Stomach smooth muscle (tissue), 2 donors: ENCODE data around the gene ABCA4.

Experiments used
- H3K27ac ChIP-seq: one replicate; pipeline ENCODE4 v1.7.0; 2013; ENCODE audit warnings: mild to moderate bottlenecking, low read length, inconsistent platforms
- H3K27me3 ChIP-seq, 2 donors: one replicate each; pipeline ENCODE4 v1.7.0; 2013; ENCODE audit warnings: low read length in 2 of 2; ENCODE audit not compliant: insufficient read depth in 2 of 2, control insufficient read depth in 1 of 2
- H3K36me3 ChIP-seq, 2 donors: one replicate each; pipeline ENCODE4 v1.7.0; 2013; ENCODE audit warnings: low read length in 2 of 2; ENCODE audit not compliant: control insufficient read depth in 2 of 2, insufficient read depth in 2 of 2
- H3K4me1 ChIP-seq: one replicate; pipeline ENCODE4 v1.7.0; 2013; ENCODE audit warnings: low read length; ENCODE audit not compliant: control insufficient read depth, insufficient read depth
- H3K4me3 ChIP-seq, 2 donors: one replicate each; pipeline ENCODE4 v1.7.0; 2013; ENCODE audit warnings: low read length in 2 of 2
- H3K9ac ChIP-seq, 2 donors: one replicate each; pipeline ENCODE4 v1.7.0; 2013; ENCODE audit warnings: low read length in 2 of 2, mild to moderate bottlenecking in 1 of 2
- H3K9me3 ChIP-seq, 2 donors: one replicate each; pipeline ENCODE4 v1.7.0; 2013; ENCODE audit warnings: low read length in 2 of 2; ENCODE audit not compliant: control insufficient read depth in 2 of 2
- donor health status: healthy.
- donor health status: Pancreatic carcinoma.

Gene ABCA4

GRCh38 chr1:94068096-94068998 lies 52.6 kb downstream of the ABCA4 start:
- H3K27me3 ChIP-seq, result no peaks in the 10 kb centered on the region
- peak overlapping the region; percentile 24 for H3K27ac ChIP-seq
- no peak overlapping the region for H3K9ac ChIP-seq
- H3K4me1 ChIP-seq, result peaks cover 15% of the 10 kb centered on the region
- H3K9me3 ChIP-seq, result no peaks in the 10 kb centered on the region
- H3K4me3 ChIP-seq, result no peak overlapping the region
- no peaks in the 10 kb centered on the region for H3K36me3 ChIP-seq

GRCh38 chr1:94067196-94067595 lies 53.8 kb downstream of the ABCA4 start:
- H3K4me3 ChIP-seq, result no peak overlapping the region
- no peak overlapping the region for H3K9ac ChIP-seq
- no peaks in the 10 kb centered on the region for H3K36me3 ChIP-seq
- no peaks in the 10 kb centered on the region for H3K9me3 ChIP-seq
- no peak overlapping the region for H3K27ac ChIP-seq
- H3K27me3 ChIP-seq, result no peaks in the 10 kb centered on the region
- H3K4me1 ChIP-seq, result peaks cover 15% of the 10 kb centered on the region

GRCh38 chr1:94063379-94063778 lies 57.6 kb downstream of the ABCA4 start:
- no peaks in the 10 kb centered on the region for H3K9me3 ChIP-seq
- no peaks in the 10 kb centered on the region for H3K27me3 ChIP-seq
- H3K9ac ChIP-seq, result no peak overlapping the region
- H3K27ac ChIP-seq, result no peak overlapping the region
- H3K4me3 ChIP-seq, result no peak overlapping the region
- peaks cover 8% of the 10 kb centered on the region for H3K4me1 ChIP-seq
- H3K36me3 ChIP-seq, result no peaks in the 10 kb centered on the region

GRCh38 chr1:94061513-94062443 lies 59.2 kb downstream of the ABCA4 start:
- H3K27ac ChIP-seq, result no peak overlapping the region
- no peak overlapping the region for H3K4me3 ChIP-seq
- no peaks in the 10 kb centered on the region for H3K36me3 ChIP-seq
- no peaks in the 10 kb centered on the region for H3K9me3 ChIP-seq
- H3K4me1 ChIP-seq, result peaks cover 8% of the 10 kb centered on the region
- H3K9ac ChIP-seq, result no peak overlapping the region
- H3K27me3 ChIP-seq, result no peaks in the 10 kb centered on the region

- Histone ChIP-seq H3K4me1 (peaks cover 8% of the 10 kb centered on the region), H3K27ac (no peak overlapping the region), H3K4me3 (no peak overlapping the region), H3K9ac (no peak overlapping the region), H3K36me3 (no peaks in the 10 kb centered on the region), H3K9me3 (no peaks in the 10 kb centered on the region), H3K27me3 (no peaks in the 10 kb centered on the region)
These were observed 60.2 kb downstream of the ABCA4 start for GRCh38 chr1:94060720-94061119.

GRCh38 chr1:94058766-94059165 lies 62.2 kb downstream of the ABCA4 start:
- Histone ChIP-seq H3K9me3 (no peaks in the 10 kb centered on the region), H3K9ac (no peak overlapping the region), H3K4me3 (no peak overlapping the region), H3K4me1 (peaks cover 8% of the 10 kb centered on the region), H3K27ac (no peak overlapping the region), H3K36me3 (no peaks in the 10 kb centered on the region), H3K27me3 (no peaks in the 10 kb centered on the region)

GRCh38 chr1:94056996-94057395 lies 64.0 kb downstream of the ABCA4 start:
- peaks cover 6% of the 10 kb centered on the region for H3K4me1 ChIP-seq

GRCh38 chr1:94056171-94056570 lies 64.8 kb downstream of the ABCA4 start:
- no peaks in the 10 kb centered on the region for H3K36me3 ChIP-seq
- H3K9me3 ChIP-seq, result no peaks in the 10 kb centered on the region
- H3K9ac ChIP-seq, result no peak overlapping the region
- no peaks in the 10 kb centered on the region for H3K4me1 ChIP-seq
- no peaks in the 10 kb centered on the region for H3K27me3 ChIP-seq
- H3K27ac ChIP-seq, result no peak overlapping the region
- H3K4me3 ChIP-seq, result no peak overlapping the region

More at GRCh38 chr1:94056996-94057395, 64.0 kb downstream of the ABCA4 start:
- H3K27ac ChIP-seq, result no peak overlapping the region
- H3K27me3 ChIP-seq, result no peaks in the 10 kb centered on the region
- H3K36me3 ChIP-seq, result no peaks in the 10 kb centered on the region
- H3K9me3 ChIP-seq, result no peaks in the 10 kb centered on the region
- no peak overlapping the region for H3K4me3 ChIP-seq
- H3K9ac ChIP-seq, result no peak overlapping the region

GRCh38 chr1:94055459-94056122 lies 65.4 kb downstream of the ABCA4 start:
- Histone ChIP-seq H3K9ac (no peak overlapping the region), H3K36me3 (no peaks in the 10 kb centered on the region), H3K27me3 (no peaks in the 10 kb centered on the region), H3K9me3 (no peaks in the 10 kb centered on the region), H3K27ac (no peak overlapping the region), H3K4me3 (no peak overlapping the region), H3K4me1 (no peaks in the 10 kb centered on the region)

GRCh38 chr1:94050675-94051074 lies 70.3 kb downstream of the ABCA4 start:
- H3K4me1 ChIP-seq, result peaks cover 3% of the 10 kb centered on the region
- H3K27ac ChIP-seq, result no peak overlapping the region
- no peak overlapping the region for H3K4me3 ChIP-seq
- peaks cover 0 to 2% of the 10 kb centered on the region in 2 donors for H3K27me3 ChIP-seq
- no peaks in the 10 kb centered on the region for H3K9me3 ChIP-seq
- no peaks in the 10 kb centered on the region for H3K36me3 ChIP-seq
- H3K9ac ChIP-seq, result no peak overlapping the region
